ENCODE results near the gene TPM3. TPM values are rescaled to one million over a fixed set of nuclear protein-coding genes. Genes with fewer than 3 reads are reported as not detected.

The TPM3 gene
- total and polyA plus RNA-seq, 10 of the 15 experiments (the other 5 are each of a cell fraction or from before 2014, with no cell fraction given), result 270 to 759 (median 505) TPM

GRCh38 chr1:154178013-154178412, 13.9 kb downstream of the TPM3 start (continued):
- TF ChIP-seq CUX1 (IDR thresholded peaks at IDR 0.05; ENCODE audit: insufficient replicate concordance, low read depth, low read length) (no peak), MTA3 (IDR thresholded peaks at IDR 0.05; ENCODE audit: borderline replicate concordance, low read length) (no peak), SRF (IDR thresholded peaks at IDR 0.05; ENCODE audit: low read depth in 2 of 2, low read length in 2 of 2) (no peak), MEF2B (IDR thresholded peaks at IDR 0.05; ENCODE audit: partially characterized antibody, poor library complexity, severe bottlenecking) (no peak), RCOR1 (conservative IDR thresholded peaks at IDR 0.05; ENCODE audit: low read depth, low read length) (no peak)

- Histone ChIP-seq H4K20me1 (ENCODE audit: control insufficient read depth, insufficient read depth) (peaks cover 36% of the 10 kb centered on the region), H3K9ac (ENCODE audit: control insufficient read depth, insufficient read depth, low read length) (no peak overlapping the region), H3K4me1 (ENCODE audit: control insufficient read depth, insufficient read depth, low read length) (peaks cover 17% of the 10 kb centered on the region), H3K4me3 (no peak overlapping the region), H3K79me2 (ENCODE audit: control insufficient read depth, insufficient read depth, low read length) (peaks cover 67% of the 10 kb centered on the region), H3K9me3 (replicated peaks; ENCODE audit: control insufficient read depth, insufficient read depth, low read length) (no peaks in the 10 kb centered on the region), H3K27ac (ENCODE audit: control insufficient read depth, insufficient read depth) (no peak overlapping the region), H3K4me2 (ENCODE audit: control insufficient read depth, insufficient read depth) (0 out of 2 replicates have a peak overlapping the region, but pooled peaks have one; percentile 4), H2AFZ (ENCODE audit: control insufficient read depth, low read depth, low read length) (no peak overlapping the region), H3K27me3 (replicated peaks in 1 of 2; ENCODE audit: control insufficient read depth in 2 of 2, insufficient read depth in 2 of 2, low read length in 1 of 2) (no peaks in the 10 kb centered on the region), H3K36me3 (ENCODE audit: control insufficient read depth in 2 of 2, insufficient read depth in 2 of 2, low read length in 1 of 2) (peaks cover 20 to 49% of the 10 kb centered on the region in 2 experiments)
- CTCF ChIA-PET, result interaction anchor here (2.0 kb wide), 1 partner anchor 23 kb away, joined by 5 read pairs; no protein-coding TSS in a partner anchor
- 25% methylated on average over 2 of the region's 2 CpGs for WGBS (ENCODE audit: insufficient coverage, insufficient replicate concordance, low lambda C conversion rate, missing lambda C conversion rate)
- POLR2A ChIA-PET, result interaction anchor here (1.1 to 1.3 kb wide), 2 partner anchors 15 to 19 kb away, joined by 4 to 9 read pairs; no protein-coding TSS in a partner anchor
- in situ Hi-C loops (cut with MboI) (no loop called here), intact Hi-C loops (cut with micrococcal nuclease; ENCODE audit: unreplicated experiment) (no loop called here)
- SMC1A ChIA-PET (ENCODE audit: uncharacterized antibody, unreplicated experiment), result interaction anchor here (1.3 to 2.6 kb wide), 2 partner anchors 10 to 15 kb away, joined by 3 to 10 read pairs; partner anchors contain the start of gene TPM3
- no TSS peak for BruUV-seq (replicated peaks)
- ATAC-seq, result no peak
- RAD21 ChIA-PET (ENCODE audit: unreplicated experiment), result interaction anchor here (0.8 kb wide), 1 partner anchor 209 kb away, joined by 3 read pairs; the partner anchor contains the start of gene CREB3L4
- no peak for FAIRE-seq
- no peak for DNase-seq (ENCODE audit: low read depth, low spot score)
- TF ChIP-seq ZBED1 (IDR thresholded peaks at IDR 0.05; ENCODE audit: borderline replicate concordance) (no peak), EZH2 (IDR thresholded peaks at IDR 0.05; ENCODE audit: borderline replicate concordance, control insufficient read depth, low read depth, low read length) (no peak), ASH2L (IDR thresholded peaks at IDR 0.05; ENCODE audit: borderline replicate concordance, low read depth) (no peak), ESRRA (IDR thresholded peaks at IDR 0.05; ENCODE audit: low read length) (no peak), E2F8 (IDR thresholded peaks at IDR 0.05; ENCODE audit: low read depth, partially characterized antibody) (no peak), NR2C2 (IDR thresholded peaks at IDR 0.05; ENCODE audit: borderline replicate concordance, control insufficient read depth, insufficient read length, low read depth) (no peak), SIN3A (IDR thresholded peaks at IDR 0.05; ENCODE audit: low read depth, low read length) (no peak), MEF2A (IDR thresholded peaks at IDR 0.05; ENCODE audit: insufficient read depth, low read depth, low read length) (no peak), RAD51 (IDR thresholded peaks at IDR 0.05) (no peak), SP1 (IDR thresholded peaks at IDR 0.05; ENCODE audit: low read depth, low read length) (no peak), ZZZ3 (IDR thresholded peaks at IDR 0.05; ENCODE audit: control insufficient read depth, insufficient read length, low read depth) (no peak)
Measured at GRCh38 chr1:154176337-154176736, 15.6 kb downstream of the TPM3 start.

All from GM12878 (cell line).